ENCODE results near the gene HIRIP3.
"Not testable (repeated sequence)": the region's sequence is repeated elsewhere in the genome, so short reads cannot be mapped to it uniquely, and the experiment has no call there.

Gene HIRIP3

DNA sequence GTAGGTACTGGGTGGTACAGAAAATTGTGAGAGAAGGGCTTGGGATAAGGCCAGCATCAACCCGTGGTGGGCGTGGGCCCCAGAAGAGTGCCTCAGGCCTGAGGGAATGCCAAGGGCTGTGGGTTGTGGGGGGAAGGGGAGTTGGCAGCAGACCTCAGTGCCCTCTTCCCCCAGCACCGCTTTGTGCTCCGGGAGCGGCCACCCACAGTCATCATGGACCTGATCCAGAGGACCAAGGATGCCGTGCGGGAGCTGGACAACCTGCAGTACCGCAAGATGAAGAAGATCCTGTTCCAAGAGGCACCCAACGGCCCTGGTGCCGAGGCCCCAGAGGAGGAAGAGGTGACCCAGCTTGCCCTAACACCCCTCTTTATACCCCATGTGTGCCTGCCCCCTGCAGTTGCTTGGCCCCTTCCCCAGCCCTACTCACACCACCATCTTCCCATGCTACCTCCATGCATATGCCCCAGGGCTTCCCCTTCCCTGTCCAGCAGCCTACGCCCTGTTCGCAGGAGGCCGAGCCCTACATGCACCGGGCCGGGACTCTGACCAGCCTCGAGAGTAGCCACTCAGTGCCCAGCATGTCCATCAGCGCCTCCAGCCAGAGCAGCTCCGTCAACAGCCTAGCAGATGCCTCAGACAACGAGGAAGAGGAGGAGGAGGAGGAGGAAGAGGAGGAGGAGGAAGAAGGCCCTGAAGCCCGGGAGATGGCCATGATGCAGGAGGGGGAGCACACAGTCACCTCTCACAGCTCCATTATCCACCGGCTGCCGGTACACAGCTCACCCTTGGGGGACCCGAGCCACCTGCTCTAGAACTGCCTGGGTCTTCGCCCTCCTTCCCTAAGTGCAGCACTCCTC, 12.6 kb downstream of the HIRIP3 start:
- no peak for DNase-seq

DNA sequence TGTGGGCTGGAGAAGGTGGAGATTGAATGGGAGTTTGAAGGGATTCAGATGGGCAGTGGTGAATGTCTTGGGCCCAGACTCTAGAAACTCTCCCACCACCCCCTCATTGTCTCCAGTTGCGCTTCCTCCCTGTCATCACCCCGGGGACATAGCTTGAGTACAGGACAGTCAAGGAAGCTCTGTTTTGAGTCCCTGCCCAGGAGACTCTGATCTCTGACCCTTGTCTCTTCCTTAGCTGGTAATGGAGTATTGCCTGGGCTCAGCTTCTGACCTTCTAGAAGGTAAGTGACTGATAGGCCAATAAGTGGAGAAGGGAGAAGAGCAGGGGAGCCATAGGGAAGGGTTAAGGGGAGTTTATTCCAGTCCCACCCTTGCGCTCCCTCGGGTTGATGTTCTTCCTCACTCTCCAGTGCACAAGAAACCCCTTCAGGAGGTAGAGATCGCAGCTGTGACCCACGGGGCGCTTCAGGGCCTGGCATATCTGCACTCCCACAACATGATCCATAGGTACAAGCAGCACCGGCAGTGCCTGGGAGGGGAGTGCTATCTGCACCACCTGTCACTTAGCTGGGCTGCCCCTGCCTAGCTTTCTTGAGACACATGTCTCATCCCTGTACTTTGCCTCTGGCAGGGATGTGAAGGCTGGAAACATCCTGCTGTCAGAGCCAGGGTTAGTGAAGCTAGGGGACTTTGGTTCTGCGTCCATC, 16.7 kb downstream of the HIRIP3 start:
- no peak for DNase-seq

DNA sequence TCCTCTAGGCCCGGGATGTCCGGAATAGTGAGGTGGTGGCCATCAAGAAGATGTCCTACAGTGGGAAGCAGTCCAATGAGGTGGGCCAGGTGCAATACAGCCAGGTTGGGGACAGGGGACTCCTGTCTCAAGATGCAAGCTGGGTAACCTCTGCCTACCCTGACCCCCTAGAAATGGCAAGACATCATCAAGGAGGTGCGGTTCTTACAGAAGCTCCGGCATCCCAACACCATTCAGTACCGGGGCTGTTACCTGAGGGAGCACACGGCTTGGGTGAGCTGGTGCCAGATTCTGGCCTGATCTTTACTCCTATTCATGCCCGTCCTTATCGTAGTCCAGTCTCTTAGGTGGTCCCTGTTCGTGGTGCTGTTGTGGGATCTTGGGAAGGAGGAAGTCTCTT, 17.3 kb downstream of the HIRIP3 start:
- no peak for DNase-seq

DNA sequence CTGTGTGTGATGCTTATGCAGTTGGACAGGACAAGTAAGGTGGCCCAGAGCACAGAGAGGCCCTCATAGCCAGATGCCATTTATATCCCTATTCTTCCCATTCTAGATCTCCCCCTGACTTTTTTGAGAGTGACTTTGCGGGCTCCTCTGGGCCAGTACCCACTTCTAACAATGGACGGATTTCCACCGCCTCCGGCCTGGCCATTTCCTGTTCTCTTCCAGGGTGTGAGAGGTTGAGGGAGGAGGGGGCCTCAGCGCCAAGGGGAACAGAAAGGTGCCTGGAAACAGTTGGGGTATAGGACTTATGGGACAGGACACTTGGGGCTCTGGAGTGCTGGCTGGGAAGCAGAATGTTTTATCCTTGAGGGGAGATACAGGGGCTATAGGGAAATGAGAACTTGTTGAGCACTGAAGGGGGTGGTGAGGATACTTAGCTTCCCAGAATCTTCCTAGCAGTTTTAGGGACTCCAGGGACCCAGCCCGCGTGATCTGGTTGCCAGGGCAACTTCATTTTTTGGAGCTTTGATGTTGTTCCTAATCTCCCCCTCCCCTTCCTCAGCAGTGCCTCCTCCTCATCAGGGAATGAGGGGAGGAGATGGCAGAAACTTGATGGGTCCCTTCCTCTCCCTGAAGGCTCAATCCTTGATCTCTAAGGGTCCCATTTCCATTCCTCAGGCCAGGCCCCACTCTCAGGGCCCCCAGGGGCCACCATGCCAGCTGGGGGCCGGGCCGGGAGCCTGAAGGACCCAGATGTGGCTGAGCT, 18.2 kb downstream of the HIRIP3 start:
- DNase-seq, result no peak

DNA sequence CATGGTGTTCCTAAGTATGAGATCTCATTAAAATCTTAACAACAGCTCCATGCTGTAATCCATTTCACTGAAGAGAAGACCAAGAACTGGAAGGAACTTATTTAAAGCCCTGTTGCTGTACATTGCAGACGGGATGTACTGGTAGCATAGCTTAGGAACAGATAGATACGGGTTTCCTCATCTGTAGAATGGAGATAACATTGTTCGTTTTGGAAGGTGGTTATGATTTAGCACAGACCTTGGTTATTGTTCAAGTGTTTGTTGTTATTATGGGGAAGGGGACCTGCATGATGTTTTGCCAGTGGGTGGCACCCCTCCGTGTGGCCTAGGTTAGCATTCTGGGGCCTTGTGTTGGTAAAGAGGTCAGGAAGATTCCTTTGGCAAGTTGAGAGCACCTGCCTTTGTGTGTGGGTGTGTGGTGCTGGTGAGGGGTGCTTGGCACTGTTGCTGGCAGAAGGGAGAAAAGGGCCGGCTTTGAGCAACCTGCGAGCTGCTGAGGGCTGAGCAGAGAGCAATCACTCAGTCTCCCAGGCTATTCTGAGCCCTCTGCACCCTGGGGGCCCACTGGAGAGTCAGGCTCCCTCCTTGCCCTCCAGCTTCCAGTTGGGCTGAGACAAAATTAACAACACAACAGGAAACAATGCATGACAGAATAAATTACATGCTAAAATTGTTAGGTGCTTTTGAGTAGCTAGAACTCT, 19.5 kb downstream of the HIRIP3 start:
- DNase-seq, result no peak

DNA sequence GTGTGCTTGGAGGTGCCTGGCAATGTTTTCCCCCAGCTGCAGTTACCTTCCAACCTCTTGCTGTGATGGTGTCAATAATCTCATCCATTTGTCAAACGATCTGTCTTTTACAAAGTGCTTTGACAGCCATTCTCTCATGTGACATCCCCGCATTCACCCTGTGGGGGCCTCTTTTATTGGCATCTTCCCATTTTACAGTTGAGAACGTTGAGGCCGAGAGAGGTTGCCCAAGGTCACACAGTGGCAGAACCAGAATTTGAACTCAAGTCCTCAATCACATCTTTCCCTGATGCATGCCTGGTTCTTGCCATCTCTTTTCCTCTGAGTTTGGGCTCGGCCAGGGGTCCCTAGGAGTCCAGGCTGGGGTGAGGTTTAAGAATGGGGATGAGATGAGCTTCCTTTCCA, 20.3 kb downstream of the HIRIP3 start:
- no peak for DNase-seq

DNA sequence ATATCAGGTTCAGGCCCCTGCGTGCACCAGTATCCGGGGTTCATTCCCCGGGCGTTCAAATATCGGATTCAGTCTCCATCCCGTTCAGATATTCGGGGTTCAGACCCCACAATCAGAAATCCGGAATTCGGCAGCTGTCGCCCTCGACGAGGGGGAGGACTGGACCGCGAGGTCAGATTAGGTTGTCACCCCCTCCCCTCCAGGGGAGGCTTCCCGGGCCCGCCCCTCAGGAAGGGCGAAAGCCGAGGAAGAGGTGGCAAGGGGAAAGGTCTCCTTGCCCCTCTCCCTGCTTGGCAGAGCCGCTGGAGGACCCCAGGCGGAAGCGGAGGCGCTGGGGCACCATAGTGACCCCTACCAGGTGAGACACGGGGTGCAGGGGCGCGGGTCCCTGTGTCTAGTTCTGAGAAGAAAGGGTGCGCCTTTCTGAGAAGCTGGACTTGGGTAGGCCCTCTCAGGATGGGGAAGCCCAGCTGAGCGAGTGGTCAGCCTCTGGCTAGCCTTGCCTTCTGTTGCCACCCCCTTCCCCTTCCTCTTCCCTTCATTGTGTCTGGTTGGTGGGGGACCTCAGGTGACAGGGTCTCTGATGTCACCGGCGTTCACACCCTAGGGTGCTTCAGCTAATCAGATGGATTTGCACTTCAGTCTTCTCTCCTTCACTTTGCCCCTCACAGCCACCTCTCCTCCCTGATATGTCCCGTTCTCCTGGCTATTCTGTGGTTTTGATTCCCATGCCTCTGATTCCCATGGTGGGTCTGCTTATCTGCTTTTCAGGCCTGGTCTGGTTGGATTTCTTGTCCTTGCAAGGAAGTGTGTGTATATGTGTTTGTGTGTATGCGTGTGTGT, 20.9 kb downstream of the HIRIP3 start:
- no peak for DNase-seq

DNA sequence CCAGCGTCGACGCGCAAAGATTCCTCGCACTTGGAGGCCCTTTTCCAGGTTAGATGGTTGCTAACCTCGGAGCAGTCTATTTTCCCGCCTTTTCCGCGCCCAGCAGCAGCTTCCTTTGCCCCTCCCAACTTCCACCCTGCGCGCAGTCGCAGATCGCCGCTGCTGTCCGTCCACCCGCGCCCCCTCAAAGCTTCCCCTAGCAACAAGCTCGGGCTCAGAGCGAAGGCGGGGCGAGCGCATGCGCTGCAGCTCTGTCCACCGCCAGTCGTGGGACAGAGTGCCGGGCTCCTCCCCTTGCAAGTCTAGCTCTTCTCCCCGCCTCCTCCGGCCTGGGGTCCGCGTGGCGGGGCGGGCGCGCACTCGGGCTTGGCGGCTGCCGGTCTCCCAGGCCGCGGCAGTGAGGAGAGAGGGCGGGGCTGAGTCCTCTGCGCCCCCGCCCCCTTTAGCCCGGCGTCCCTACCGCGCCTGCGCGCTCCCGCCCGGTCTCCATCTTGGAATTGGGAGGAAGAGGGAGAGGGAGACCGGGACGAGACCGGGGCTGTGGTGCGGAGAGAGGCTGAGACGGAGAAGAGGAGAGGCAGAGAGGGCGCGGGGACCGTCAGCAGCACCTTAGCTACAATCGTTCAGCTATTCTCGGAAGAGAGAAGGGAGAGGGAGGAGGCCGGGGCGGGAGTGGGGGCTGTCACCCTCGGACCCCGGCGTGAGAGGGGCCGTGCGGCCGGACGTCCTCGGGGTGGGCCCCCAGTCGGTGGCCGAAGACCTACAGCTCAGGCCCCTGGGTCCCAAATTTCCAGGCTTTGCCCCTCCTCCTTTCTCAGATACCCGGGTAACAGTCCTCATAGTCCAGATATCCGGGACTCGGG, 21.8 kb downstream of the HIRIP3 start, which contains the start of gene TAOK2:
Gene TAOK2, plus strand, starts transcription at position 485 of the 863 bp plus-strand sequence. CDS start 3,905 bp downstream, outside the sequence.
- peak; percentile 95 for DNase-seq

DNA sequence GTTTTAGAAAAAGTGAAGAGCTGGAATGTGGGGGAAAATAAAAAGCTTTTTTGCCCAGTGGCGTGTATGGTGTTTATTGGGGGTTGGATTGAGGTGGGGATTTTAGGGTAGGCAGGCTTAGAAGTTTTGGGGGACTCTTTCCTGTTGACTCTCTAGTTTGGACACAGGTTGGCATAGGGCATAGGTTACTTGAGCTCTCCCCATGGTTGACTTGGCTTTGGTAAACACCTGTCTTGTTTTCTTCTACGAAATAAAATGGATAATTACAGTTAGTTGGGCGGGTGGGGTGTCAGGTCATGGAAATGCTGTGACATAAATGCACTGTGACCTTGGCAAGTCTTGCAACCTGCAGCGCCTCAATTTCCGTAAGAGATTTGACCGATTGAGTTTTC, 22.4 kb downstream of the HIRIP3 start:
- DNase-seq, result no peak

DNA sequence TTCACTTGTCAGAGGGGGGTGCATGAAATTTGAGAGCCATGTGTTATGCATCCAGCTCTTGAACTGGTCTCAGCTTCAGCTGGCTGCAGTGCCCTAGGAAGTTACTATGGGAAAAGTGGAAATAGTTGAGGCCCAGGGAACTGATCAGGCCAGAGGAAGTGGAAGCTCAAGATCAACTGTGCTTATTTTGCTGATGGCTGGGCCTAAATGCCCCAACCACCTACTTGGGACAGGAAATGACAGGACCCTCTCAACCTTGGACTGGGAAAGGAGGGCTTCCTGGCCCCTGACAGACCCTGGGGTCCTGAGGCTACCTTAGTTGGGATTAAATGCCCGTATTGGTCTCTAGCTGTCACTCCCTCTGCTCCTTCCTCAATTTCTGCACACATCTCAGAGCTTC, 22.9 kb downstream of the HIRIP3 start:
- DNase-seq, result no peak

DNA sequence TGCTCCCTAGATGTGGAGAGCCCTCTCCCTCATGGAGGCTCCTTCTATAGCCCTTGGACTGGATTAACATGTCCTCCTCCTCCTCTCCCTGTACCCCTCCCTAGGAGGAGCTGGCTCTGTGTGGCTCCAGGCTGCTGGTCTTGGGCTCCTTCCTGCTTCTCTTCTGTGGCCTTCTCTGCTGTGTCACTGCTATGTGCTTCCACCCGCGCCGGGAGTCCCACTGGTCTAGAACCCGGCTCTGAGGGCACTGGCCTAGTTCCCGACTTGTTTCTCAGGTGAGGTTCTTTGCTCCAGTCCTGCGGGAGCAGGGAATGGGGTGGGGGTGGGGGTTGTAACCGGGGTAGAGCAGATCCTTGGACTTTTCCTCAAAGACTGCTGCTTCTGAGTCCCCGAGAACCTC, 24.1 kb downstream of the HIRIP3 start:
- DNase-seq, result no peak

DNA sequence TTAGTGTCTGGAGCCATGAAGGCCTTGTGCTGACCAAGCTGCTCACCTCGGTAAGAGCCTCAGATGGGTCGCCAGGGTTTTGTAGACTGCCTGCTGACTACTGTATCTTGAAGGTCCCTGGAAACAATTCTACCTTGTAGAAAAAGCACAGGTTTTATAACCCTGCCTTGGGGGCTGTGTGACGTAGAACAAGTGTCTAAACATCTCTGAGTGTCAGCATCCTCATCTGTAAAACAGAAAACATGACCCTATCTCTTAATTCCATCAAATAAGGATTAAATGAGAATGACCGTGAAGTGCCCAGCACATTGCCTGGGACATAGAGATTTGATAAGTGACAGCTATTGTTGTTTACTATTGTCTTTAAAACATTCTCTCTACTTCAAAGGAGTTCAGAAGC, 27.2 kb downstream of the HIRIP3 start:
- DNase-seq, result no peak

DNA sequence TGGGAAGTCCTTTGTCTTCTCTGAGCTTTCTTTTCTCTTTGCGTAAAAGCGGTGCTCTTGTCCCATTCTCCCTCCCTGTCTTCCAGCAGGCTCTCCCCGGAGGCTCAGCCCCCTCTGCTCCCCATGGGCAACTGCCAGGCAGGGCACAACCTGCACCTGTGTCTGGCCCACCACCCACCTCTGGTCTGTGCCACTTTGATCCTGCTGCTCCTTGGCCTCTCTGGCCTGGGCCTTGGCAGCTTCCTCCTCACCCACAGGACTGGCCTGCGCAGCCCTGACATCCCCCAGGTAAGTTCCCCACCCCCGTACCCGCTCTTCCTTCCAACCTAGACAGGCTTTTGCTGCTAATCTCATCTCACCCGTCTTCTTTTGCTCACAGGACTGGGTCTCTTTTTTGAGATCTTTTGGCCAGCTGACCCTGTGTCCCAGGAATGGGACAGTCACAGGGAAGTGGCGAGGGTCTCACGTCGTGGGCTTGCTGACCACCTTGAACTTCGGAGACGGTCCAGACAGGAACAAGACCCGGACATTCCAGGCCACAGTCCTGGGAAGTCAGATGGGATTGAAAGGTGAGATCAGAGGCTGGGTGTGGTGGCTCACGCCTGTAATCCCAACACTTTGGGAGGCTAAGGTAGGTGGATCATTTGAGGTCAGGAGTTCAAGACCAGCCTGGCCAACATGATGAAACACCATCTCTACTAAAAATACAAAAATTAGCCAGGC, 32.2 kb downstream of the HIRIP3 start:
- no peak for DNase-seq

DNA sequence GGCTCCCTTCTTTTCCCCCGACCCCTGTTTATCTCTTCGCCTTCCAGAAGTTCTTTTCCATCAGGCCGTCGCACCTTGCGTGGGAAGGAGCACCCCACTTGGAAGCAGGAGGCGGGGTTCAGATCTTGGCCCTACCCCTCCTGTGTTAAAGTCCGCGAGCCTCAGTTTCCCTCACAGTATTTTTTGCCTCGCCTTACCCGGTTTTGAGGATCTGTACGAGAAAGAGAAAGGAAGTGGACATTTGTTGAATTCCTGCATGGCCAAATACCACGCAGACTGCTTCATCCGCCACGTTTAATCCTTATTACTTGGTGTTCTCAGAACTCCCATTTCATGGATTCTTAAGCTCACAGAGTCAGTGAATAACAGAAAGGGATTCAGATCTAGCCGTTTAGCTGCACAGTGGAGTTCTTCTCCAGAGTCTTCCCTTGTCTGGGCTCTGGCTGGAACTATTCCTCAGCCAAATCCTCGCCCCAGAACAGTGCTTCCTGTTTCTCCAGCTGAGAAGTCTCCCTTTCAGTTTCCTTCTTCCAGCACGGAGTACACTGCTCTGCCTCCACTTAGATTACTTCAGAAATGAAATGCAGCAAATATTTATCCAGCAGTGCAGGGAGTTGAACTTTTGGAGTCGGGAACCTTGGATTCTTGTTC, 32.9 kb downstream of the HIRIP3 start:
- no peak for DNase-seq

DNA sequence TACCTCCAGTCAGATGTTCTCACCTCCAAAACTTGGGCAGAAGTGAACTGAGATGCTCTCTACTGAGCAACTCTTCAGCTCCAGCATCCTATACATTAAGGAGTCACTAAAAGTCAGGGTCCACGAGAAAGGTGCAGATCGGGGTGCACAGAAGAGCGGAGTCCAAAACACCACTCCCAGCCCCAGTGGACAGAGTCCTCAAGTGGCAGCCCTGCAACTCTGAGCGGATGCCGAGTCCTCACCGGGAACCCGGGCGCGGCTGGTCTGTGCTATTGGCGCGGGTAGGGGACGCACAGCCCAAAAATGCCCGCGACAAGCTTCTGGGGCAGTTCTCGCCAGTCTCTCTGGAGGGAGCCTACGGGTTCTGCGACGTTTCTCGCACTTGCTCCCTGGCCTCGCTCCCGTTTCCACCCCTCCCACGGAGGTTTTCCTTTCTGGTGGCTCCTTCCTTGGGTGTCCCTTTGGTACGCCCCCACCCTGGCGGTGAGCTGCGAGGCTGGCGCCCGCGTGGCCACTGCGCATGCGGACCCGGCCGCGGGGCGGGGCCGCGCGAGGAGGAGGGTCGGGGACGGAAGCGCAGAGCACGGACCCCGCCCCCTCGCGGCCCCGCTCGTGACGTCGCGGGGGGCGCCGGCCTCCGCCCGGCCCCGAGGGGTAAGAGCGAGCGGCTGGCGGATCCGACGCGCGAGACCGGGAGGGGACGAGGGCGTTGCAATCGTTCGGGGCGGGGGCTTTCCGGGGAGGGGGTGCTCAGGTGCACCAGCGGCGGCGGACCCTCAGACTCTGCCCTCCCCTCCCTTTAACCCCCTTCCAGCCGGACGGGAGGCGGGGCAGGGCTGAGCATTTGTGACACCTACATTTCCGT, 33.7 kb downstream of the HIRIP3 start, which contains the start of gene TMEM219:
Gene TMEM219, plus strand, starts transcription at position 601 of the 865 bp plus-strand sequence. CDS start 1,065 bp downstream, outside the sequence.
- peak; percentile 94 for DNase-seq

DNA sequence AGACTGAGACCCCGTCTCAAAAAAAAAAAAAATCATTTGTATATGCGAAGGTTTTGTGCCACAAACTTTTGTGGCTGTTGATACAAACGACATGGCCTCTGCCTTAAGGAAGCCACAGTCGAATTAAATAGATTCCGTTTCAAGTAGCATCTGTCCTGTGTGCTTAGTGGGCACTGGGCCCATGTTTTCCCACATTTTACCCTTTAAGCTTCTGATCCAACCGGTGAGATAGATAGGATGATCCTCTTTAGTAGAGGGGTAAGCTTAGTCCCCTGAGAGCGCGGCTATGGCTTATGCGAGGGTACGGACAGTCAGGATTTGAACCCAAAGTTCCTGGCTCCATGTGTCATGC, 34.3 kb downstream of the HIRIP3 start:
- DNase-seq, result no peak

DNA sequence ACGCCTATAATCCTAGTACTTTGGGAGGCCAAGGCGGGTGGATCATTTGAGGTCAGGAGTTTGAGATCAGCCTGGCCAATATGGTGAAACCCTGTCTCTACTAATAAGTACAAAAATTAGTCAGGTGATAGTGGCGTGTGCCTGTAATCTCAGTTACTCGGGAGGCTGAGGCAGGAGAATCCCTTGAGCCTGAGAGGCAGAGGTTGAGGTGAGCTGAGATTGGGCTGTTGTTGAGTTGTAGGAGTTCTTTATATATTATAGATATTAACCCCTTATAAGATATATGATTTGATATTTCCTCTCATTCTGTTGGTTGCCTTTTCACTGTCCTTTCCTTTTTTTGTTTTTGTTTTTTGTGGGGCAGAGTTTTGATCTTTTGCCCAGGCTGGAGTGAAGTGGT, 35.6 kb downstream of the HIRIP3 start:
- not testable (repeated sequence) for DNase-seq

DNA sequence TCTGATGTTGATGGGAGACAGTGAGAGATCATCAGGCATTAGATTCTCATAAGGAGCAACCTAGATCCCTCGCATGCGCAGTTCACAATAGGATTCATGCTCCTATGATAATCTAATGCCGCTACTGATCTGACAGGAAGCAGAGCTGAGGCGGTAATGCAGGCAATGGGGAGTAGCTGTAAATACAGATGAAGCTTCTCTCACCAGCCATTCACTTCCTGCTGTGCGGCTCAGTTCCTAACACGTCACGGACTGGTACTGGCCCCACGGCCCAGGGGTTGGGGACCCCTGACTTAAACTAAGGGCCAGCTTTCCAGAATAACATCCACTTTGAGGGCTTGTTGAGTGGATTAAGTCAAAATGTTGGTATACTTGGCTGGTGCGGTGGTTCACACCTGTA, 36.1 kb downstream of the HIRIP3 start:
- no peak for DNase-seq

DNA sequence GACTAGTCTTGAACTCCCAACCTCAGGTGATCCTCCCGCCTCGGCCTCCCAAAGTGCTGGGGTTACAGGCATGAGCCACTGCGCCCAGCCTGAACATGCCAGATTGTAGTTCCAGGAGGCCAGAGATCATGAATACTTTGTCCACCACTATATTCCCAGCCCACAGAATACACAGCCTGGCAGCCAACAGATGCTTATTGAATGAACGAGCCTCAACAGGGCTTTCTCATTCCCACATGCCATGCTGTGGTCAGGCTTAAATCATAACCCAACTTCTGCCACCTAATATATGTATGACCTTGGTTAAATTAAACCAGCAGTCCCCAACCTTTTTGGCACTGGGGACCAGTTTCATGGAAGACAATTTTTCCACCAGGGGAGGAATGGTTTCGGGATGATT, 36.7 kb downstream of the HIRIP3 start:
- no peak for DNase-seq
